ENCODE data around the gene RHD. TPM values are rescaled to one million over a fixed set of nuclear protein-coding genes. Genes with fewer than 3 reads are reported as not detected.

The RHD gene
- total and polyA plus RNA-seq, 2 experiments from 2014 or later: 0.21 to 0.26 TPM

DNA sequence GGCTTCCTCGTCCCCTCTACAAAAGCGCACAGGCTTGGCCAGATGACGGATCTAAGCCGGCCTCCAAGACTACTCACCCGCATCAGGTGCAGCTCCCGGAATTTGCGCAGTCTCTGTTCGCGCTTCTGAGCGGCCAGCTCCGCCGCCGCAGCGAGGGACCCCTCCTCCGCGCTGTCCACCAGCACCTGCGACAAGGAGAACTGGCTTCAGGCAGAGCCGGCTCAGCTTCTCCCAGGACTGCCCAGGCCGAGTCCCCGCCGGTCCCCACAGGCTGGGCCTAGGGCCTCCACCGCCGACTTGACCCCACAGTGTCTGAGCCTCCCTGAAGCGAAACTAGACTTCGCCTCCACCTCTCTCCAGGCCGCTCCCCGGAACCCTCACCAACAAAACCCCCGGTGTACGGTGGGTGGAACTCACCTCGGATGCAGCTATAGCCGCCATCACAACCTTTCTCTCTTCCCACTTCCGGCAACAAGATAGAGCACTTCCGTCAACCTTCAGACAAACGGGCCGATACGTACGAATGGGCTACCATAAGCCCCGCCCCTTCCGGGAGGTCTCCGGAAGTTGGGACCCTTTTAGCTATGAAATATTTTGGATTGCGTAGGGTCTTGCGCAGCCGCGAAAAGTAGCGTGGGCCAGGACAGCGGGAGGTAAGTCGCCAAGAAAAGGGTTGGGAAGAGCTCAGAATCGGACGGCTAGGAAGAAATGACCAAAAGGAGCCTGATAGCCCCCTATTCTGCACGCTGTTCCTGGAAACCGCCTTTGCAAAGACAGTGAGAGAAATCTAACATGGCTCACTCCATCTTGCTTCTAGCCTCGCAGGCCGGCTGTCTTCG lies 40.1 kb upstream of the RHD start, which contains the start of gene SYF2 (continued):
- TF ChIP-seq, protein P1, sequence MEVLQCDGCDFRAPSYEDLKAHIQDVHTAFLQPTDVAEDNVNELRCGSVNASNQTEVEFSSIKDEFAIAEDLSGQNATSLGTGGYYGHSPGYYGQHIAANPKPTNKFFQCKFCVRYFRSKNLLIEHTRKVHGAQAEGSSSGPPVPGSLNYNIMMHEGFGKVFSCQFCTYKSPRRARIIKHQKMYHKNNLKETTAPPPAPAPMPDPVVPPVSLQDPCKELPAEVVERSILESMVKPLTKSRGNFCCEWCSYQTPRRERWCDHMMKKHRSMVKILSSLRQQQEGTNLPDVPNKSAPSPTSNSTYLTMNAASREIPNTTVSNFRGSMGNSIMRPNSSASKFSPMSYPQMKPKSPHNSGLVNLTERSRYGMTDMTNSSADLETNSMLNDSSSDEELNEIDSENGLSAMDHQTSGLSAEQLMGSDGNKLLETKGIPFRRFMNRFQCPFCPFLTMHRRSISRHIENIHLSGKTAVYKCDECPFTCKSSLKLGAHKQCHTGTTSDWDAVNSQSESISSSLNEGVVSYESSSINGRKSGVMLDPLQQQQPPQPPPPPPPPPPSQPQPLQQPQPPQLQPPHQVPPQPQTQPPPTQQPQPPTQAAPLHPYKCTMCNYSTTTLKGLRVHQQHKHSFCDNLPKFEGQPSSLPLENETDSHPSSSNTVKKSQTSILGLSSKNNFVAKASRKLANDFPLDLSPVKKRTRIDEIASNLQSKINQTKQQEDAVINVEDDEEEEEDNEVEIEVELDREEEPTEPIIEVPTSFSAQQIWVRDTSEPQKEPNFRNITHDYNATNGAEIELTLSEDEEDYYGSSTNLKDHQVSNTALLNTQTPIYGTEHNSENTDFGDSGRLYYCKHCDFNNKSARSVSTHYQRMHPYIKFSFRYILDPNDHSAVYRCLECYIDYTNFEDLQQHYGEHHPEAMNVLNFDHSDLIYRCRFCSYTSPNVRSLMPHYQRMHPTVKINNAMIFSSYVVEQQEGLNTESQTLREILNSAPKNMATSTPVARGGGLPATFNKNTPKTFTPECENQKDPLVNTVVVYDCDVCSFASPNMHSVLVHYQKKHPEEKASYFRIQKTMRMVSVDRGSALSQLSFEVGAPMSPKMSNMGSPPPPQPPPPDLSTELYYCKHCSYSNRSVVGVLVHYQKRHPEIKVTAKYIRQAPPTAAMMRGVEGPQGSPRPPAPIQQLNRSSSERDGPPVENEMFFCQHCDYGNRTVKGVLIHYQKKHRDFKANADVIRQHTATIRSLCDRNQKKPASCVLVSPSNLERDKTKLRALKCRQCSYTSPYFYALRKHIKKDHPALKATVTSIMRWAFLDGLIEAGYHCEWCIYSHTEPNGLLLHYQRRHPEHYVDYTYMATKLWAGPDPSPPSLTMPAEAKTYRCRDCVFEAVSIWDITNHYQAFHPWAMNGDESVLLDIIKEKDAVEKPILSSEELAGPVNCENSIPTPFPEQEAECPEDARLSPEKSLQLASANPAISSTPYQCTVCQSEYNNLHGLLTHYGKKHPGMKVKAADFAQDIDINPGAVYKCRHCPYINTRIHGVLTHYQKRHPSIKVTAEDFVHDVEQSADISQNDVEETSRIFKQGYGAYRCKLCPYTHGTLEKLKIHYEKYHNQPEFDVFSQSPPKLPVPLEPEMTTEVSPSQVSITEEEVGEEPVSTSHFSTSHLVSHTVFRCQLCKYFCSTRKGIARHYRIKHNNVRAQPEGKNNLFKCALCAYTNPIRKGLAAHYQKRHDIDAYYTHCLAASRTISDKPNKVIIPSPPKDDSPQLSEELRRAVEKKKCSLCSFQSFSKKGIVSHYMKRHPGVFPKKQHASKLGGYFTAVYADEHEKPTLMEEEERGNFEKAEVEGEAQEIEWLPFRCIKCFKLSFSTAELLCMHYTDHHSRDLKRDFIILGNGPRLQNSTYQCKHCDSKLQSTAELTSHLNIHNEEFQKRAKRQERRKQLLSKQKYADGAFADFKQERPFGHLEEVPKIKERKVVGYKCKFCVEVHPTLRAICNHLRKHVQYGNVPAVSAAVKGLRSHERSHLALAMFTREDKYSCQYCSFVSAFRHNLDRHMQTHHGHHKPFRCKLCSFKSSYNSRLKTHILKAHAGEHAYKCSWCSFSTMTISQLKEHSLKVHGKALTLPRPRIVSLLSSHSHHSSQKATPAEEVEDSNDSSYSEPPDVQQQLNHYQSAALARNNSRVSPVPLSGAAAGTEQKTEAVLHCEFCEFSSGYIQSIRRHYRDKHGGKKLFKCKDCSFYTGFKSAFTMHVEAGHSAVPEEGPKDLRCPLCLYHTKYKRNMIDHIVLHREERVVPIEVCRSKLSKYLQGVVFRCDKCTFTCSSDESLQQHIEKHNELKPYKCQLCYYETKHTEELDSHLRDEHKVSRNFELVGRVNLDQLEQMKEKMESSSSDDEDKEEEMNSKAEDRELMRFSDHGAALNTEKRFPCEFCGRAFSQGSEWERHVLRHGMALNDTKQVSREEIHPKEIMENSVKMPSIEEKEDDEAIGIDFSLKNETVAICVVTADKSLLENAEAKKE (CRISPR knock-in tag; IDR thresholded peaks at IDR 0.05): no peak
- TF ChIP-seq, protein P2, sequence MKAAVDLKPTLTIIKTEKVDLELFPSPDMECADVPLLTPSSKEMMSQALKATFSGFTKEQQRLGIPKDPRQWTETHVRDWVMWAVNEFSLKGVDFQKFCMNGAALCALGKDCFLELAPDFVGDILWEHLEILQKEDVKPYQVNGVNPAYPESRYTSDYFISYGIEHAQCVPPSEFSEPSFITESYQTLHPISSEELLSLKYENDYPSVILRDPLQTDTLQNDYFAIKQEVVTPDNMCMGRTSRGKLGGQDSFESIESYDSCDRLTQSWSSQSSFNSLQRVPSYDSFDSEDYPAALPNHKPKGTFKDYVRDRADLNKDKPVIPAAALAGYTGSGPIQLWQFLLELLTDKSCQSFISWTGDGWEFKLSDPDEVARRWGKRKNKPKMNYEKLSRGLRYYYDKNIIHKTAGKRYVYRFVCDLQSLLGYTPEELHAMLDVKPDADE (IDR thresholded peaks at IDR 0.05): 0 out of 2 replicates have a peak, but pooled peaks have one; percentile 41
- TF ChIP-seq NANOG (IDR thresholded peaks at IDR 0.05; ENCODE audit: borderline replicate concordance): no peak
- peak; percentile 69 for TF ChIP-seq CREB1 (CRISPR knock-in tag; IDR thresholded peaks at IDR 0.05; ENCODE audit: low read depth)
- TF ChIP-seq POLR2AphosphoS5 (IDR thresholded peaks at IDR 0.05; ENCODE audit: low read depth): peak; percentile 87

Measured in GM23338 (cell line).